SKM-1 (cell line): Measurements from ENCODE around the gene GNA12.
"Not testable (repeated sequence)": the region's sequence is repeated elsewhere in the genome, so short reads cannot be mapped to it uniquely, and the experiment has no call there.

Experiments
- DNase-seq: peaks from one replicate; lab custom pipeline; 2025; ENCODE audit not compliant: unreplicated experiment; lab: John Stamatoyannopoulos, UW

Gene GNA12

DNA sequence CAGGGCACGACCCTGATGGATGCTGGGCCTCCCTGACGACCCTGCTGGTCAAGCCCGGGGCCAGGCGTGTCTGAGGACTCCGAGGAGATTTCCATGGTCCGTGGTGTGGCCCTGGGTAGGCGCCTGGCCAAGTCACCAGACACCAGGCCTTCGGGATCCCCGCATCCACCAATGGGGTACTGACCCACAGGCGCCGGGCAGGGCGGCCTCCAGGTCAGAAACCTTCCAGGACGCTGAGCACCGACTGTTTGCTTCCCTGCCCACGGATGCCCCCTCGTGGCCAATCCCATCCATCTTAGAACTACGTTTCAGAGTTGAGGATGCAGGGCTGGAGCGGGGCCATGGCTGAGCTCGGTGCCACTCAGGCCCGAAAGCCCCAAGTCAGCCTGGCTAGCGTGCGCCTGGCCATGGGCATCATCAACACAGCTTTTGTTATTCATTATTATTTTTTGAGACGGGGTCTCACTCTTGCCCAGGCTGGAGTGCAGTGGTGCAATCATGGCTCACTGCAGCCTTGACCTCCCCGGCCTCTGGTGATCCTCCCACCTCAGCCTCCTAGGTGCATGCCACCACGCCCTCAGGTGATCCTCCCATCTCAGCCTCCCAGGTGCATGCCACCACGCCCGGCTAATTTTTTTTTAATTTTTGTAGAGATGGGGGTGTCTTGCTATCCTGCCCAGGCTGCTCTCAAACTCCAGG lies 163.2 kb downstream of the GNA12 start:
- DNase-seq = peak; percentile 57

DNA sequence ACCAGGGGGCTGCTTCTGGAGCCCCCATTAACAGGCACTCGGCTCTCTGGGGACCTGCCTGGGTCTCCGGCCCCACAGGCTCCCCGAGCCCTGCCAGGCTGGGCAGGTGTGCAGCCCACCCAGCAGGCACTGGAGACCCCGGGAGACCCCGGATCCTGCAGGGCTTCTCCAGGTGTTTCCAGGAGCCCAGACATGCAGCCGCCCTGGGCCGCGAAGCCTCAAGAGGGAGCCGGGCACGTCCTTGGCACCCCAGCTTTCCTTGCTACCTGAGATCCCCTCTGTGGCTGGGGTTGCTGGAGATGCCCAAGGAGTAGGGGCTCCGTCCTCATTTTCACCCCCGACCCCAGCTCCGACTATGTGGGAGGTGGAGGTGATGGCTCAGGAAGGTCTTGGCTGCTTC lies 163.9 kb downstream of the GNA12 start:
- no peak for DNase-seq

DNA sequence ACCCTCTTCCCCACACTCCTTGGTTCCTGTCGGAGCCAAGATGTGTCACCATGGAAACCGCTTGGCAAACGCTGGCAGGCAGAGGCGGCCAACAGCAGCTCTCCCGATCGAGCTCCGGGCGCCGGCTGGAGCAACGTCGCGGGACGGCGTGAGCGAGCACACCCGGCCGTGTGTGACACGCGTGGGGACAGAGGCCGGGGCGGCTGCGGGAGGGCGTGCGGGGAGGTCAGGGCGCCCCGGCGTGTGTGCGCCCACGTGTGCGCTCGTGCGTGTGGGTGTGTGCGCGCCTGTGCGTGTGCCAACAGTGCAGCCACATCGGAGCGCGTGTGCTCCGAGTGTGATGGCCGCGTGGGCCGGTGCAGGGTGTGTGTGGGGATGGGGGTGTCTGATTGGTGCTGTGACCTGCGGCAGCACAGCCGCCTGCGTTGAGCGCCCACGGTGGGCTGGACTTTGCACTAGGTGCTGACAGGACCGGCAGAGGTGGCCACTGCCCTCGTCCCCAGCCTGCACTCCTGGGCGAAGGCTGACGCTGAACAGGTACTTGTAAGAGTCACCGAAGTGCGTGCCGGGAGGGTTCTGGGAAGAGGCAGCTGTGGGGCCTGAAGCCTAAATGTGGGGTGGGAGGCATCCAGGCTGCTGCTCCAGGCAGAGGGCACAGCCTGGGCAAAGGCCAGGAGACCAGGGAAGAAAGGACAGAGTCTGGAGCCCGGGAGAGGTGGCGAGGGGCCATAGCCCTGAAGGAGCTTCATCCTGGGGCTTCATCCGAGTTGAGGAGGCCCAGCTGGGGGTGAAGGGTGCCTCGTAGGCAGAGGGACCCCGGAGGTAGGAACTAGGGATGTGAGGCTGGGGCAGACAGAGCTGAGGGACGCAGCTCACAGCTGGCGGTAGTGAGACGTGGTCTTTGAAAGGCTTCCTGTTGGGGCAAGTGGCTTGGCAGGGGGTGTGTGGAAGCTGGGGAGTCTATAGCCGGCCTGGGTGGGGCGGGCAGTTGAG lies 164.7 kb downstream of the GNA12 start:
- not testable (repeated sequence) for DNase-seq

DNA sequence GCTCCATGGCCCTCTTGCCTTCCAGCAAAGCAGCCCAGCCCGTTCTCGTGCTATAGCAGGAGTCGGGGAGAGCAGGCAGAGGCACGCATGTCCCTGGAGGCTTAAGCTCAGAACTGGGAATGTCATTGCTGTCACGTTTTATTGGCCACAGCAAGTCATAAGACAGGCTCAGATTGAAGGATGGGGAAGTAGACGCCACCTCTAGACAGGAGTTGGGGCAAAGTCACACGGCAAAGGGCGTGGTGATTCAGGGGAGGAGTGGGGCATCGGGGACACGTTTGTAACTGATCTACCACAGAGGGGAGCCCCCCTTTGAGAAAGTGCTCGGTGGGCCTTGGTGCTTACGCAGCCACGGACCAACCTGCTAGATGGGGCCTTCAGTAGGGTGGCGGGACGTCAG lies 165.7 kb downstream of the GNA12 start:
- not testable (repeated sequence) for DNase-seq
